ENCODE measurements around the gene LRRC37A.
"Not testable (repeated sequence)": the region's sequence is repeated elsewhere in the genome, so short reads cannot be mapped to it uniquely, and the experiment has no call there.

Gene LRRC37A

DNA sequence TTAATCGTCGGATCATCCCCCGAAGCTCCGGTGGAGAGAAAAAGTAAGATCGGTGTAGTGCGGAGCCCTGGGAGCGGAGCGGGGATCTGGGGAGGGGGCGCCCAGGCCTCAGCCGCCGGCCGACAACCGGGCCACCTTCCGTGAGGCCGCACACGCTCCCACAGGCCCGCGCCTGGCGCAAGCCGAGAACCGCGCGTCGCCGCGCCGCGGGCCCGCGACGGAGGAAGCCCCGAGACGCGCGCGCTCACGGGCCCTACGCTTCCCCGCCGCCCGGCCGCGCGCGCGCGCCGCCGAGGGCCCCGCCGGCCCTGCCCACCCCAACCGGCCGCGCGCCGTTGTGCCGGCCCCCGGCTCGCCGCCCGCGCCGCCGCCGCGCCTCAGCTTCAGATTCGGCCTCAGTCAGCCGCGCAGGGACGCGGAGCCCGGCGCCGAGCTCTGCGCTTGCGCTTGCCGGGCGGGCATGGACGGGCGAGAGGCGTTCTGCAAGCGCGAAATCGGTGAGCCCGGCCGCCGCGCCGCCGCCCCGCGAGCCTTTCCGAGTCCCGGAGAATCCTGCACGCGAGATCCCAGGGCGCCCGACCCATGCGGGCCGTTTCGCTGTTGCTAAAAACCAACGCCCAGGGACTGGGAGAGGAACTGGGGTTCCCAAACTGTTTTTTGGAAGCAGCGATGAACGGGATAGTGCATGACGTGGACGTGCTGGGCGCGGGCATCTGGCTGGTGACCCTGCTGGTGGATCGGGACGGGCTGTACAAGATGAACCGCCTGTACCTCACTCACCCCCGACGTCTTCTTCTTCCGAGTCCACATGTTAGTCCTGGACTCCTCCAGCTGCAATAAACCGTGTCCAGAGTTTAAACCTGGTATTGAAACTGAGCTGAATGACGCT, 28.0 kb upstream of the LRRC37A start:
- TF ChIP-seq, protein P1, sequence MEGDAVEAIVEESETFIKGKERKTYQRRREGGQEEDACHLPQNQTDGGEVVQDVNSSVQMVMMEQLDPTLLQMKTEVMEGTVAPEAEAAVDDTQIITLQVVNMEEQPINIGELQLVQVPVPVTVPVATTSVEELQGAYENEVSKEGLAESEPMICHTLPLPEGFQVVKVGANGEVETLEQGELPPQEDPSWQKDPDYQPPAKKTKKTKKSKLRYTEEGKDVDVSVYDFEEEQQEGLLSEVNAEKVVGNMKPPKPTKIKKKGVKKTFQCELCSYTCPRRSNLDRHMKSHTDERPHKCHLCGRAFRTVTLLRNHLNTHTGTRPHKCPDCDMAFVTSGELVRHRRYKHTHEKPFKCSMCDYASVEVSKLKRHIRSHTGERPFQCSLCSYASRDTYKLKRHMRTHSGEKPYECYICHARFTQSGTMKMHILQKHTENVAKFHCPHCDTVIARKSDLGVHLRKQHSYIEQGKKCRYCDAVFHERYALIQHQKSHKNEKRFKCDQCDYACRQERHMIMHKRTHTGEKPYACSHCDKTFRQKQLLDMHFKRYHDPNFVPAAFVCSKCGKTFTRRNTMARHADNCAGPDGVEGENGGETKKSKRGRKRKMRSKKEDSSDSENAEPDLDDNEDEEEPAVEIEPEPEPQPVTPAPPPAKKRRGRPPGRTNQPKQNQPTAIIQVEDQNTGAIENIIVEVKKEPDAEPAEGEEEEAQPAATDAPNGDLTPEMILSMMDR (IDR thresholded peaks at IDR 0.05; ENCODE audit: low read depth, low read length), result no peak; the same call in 1 of the 2 replicates

GRCh38 chr17:46270032-46270431, 24.9 kb upstream of the LRRC37A start:
- TF ChIP-seq, protein P1 (IDR thresholded peaks at IDR 0.05; ENCODE audit: low read depth, low read length), result no peak
- no peak for DNase-seq (ENCODE audit: extremely low read depth, low read depth)

More for the DNA sequence above, 28.0 kb upstream of the LRRC37A start:
- peak; percentile 49 for DNase-seq (ENCODE audit: extremely low read depth, low read depth)

- TF ChIP-seq, protein P1 (IDR thresholded peaks at IDR 0.05; ENCODE audit: low read depth, low read length), result no peak
Observed at GRCh38 chr17:46273541-46274236, 21.2 kb upstream of the LRRC37A start.

GRCh38 chr17:46274238-46274637, 20.7 kb upstream of the LRRC37A start:
- TF ChIP-seq, protein P1 (IDR thresholded peaks at IDR 0.05; ENCODE audit: low read depth, low read length), result no peak

More at GRCh38 chr17:46273541-46274236, 21.2 kb upstream of the LRRC37A start:
- no peak for DNase-seq (ENCODE audit: extremely low read depth, low read depth)

DNA sequence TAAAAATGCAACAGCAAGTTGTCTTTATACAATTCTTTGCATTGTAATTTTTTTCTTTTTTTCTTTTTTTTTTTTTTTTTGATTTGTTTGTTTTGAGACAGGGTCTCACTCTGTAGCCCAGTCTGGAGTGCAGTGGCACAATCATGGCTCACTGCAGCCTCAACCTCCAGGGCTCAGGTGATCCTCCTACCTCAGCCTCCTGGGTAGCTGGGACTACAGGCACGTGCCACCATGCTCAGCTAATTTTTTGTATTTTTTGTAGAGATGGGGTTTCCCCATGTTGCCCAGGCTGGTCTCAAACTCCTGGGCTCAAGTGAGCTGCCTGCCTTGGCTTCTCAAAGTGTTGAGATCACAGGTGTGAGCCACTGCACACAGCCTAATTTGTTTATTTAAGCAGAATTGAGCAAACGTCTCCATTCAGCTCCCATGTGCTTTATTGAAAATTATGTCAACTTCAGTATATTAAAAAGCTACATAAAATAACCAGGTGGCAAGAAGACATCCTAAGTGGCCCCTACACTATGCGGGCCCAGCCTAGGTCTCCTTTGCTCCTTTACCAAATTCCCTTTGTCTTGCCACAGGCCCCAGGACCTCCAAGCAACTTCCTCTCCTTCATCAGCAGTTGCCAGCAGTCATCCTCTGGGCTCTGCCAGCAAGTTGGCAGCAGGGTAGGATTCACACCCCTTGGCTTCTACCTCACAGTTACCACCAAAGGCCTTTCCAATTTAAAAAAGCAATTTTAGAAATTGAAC, 18.0 kb upstream of the LRRC37A start:
- DNase-seq (ENCODE audit: extremely low read depth, low read depth), result not testable (repeated sequence)

More at GRCh38 chr17:46274238-46274637, 20.7 kb upstream of the LRRC37A start:
- no peak for DNase-seq (ENCODE audit: extremely low read depth, low read depth)

DNA sequence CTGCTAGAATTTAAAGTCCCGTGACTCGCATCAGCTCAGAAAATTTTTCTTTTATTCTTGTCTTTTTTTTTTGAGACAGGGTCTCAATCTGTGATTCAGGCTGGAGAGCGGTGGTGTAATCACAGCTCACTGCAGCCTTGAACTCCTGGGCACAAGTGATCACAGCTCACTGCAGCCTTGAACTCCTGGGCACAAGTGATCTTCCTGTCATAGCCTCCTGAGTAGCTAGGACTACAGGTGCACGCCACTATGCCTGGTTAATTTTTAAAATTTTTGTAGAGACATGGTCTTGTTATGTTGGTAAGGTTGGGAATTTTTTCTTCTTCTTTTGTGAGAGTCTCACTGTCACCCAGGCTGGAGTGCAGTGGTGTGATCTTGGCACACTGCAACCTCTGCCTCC, 13.6 kb upstream of the LRRC37A start:
- DNase-seq (ENCODE audit: extremely low read depth, low read depth), result not testable (repeated sequence)

GRCh38 chr17:46282635-46283034, 12.3 kb upstream of the LRRC37A start:
- DNase-seq (ENCODE audit: extremely low read depth, low read depth), result not testable (repeated sequence)

DNA sequence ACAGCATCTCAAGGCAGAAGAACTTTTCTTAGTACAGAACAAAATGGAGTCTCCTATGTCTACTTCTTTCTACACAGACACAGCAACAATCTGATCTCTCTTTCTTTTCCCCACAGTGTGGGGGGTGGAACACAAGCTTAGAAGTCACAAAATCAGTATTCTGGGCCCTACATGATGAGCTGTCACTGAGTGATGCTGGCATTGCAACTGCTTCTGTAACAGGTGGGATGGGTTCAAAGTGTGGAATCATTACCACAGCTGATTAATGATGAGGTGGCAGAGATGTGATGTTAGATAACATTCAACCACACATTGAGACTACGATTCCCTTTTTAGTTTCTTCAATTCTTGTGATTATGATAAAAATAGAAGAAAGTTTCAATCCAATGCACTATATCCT, 10.5 kb upstream of the LRRC37A start:
- not testable (repeated sequence) for DNase-seq (ENCODE audit: extremely low read depth, low read depth)

- not testable (repeated sequence) for DNase-seq (ENCODE audit: extremely low read depth, low read depth)
Observed at GRCh38 chr17:46285500-46285899, 9.4 kb upstream of the LRRC37A start.

Data from AG09319 (cell line).